HepG2 (cell line): ENCODE data around the gene SLC2A6. TPM values are rescaled to one million over a fixed set of nuclear protein-coding genes. Genes with fewer than 3 reads are reported as not detected.

Experiments
- EP300 ChIP-seq, 3 experiments: sonication (generic) in 1 of 3; formaldehyde crosslinking in 1 of 3; IDR thresholded peaks; 2 replicates each; pipeline versions ENCODE4 v1.5.1 to v1.6.1; 2011 to 2020; ENCODE audit warnings: low read depth in 2 of 3, low read length in 2 of 3, borderline replicate concordance in 1 of 3, improper control_type of control experiment in 1 of 3, mild to moderate bottlenecking in 1 of 3, missing genetic modification reagents in 1 of 3, moderate library complexity in 1 of 3
- FOXJ3 ChIP-seq: sonication (generic); formaldehyde crosslinking; IDR thresholded peaks from 2 replicates; pipeline ENCODE4 v1.4.0; 2020; ENCODE audit warnings: missing genetic modification reagents, mild to moderate bottlenecking, borderline replicate concordance
- IRF9 ChIP-seq: sonication (generic); formaldehyde crosslinking; IDR thresholded peaks from 2 replicates; pipeline ENCODE4 v1.8.0; 2022; ENCODE audit warnings: missing genetic modification reagents, mild to moderate bottlenecking, borderline replicate concordance
- KMT2B ChIP-seq: IDR thresholded peaks from 2 replicates; pipeline ENCODE4 v1.6.1; 2016; ENCODE audit warnings: missing genetic modification reagents, missing compliant biosample characterization
- MLLT10 ChIP-seq: sonication (generic); formaldehyde crosslinking; IDR thresholded peaks from 2 replicates; pipeline ENCODE4 v1.4.0; 2020; ENCODE audit warnings: missing genetic modification reagents
- NR1H2 ChIP-seq: sonication (generic); formaldehyde crosslinking; IDR thresholded peaks from 2 replicates; pipeline ENCODE4 v1.8.1; 2022; ENCODE audit warnings: low read depth, missing genetic modification reagents, borderline replicate concordance
- PAXIP1 ChIP-seq: sonication (generic); formaldehyde crosslinking; conservative IDR thresholded peaks from 2 replicates; pipeline ENCODE4 v1.4.0; 2020; ENCODE audit warnings: mild to moderate bottlenecking, missing genetic modification reagents, moderate library complexity
- PITX1 ChIP-seq: sonication (generic); formaldehyde crosslinking; IDR thresholded peaks from 2 replicates; pipeline ENCODE4 v1.5.1; 2020; ENCODE audit warnings: mild to moderate bottlenecking, missing genetic modification reagents
- POGZ ChIP-seq: sonication (generic); formaldehyde crosslinking; IDR thresholded peaks from 2 replicates; pipeline ENCODE4 v1.4.0; 2020; ENCODE audit warnings: mild to moderate bottlenecking, missing genetic modification reagents
- RARA ChIP-seq: IDR thresholded peaks from 2 replicates; pipeline ENCODE4 v1.6.1; 2016; ENCODE audit warnings: missing genetic modification reagents, missing compliant biosample characterization
- REXO4 ChIP-seq: sonication (generic); formaldehyde crosslinking; IDR thresholded peaks from 2 replicates; pipeline ENCODE4 v1.8.0; 2022; ENCODE audit warnings: missing genetic modification reagents, mild to moderate bottlenecking, borderline replicate concordance
- SIX4 ChIP-seq: sonication (generic); formaldehyde crosslinking; IDR thresholded peaks from 2 replicates; pipeline ENCODE4 v1.4.0; 2020; ENCODE audit warnings: missing genetic modification reagents
- SMARCE1 ChIP-seq: fragments of 450-650 bp; IDR thresholded peaks from 2 replicates; pipeline ENCODE4 v1.6.1; 2017; ENCODE audit warnings: borderline replicate concordance
- SOX13 ChIP-seq, 3 experiments: fragments of 450-650 bp in 1 of 3; sonication (generic) in 1 of 3; formaldehyde crosslinking in 1 of 3; IDR thresholded peaks in 2 of 3; conservative IDR thresholded peaks in 1 of 3; 2 replicates each; pipeline versions ENCODE4 v1.5.0 to v1.6.1; 2016 to 2020; ENCODE audit warnings: antibody characterized with exemption in 1 of 3, mild to moderate bottlenecking in 1 of 3, missing compliant biosample characterization in 1 of 3, missing genetic modification reagents in 1 of 3, moderate library complexity in 1 of 3
- TARDBP ChIP-seq: sonication (generic); formaldehyde crosslinking; IDR thresholded peaks from 2 replicates; pipeline ENCODE4 v1.8.0; 2022; ENCODE audit warnings: mild to moderate bottlenecking, missing genetic modification reagents
- THAP8 ChIP-seq: sonication (generic); formaldehyde crosslinking; IDR thresholded peaks from 2 replicates; pipeline ENCODE4 v1.5.1; 2020; ENCODE audit warnings: missing genetic modification reagents, mild to moderate bottlenecking, borderline replicate concordance
- YEATS4 ChIP-seq: sonication (generic); formaldehyde crosslinking; IDR thresholded peaks from 2 replicates; pipeline ENCODE4 v1.4.0; 2020; ENCODE audit warnings: missing genetic modification reagents, borderline replicate concordance
- ZKSCAN5 ChIP-seq: sonication (generic); formaldehyde crosslinking; IDR thresholded peaks from 2 replicates; pipeline ENCODE4 v1.5.1; 2020; ENCODE audit warnings: mild to moderate bottlenecking, missing genetic modification reagents
- ZMYM3 ChIP-seq: sonication (generic); formaldehyde crosslinking; IDR thresholded peaks from 2 replicates; pipeline ENCODE4 v1.5.1; 2020; ENCODE audit warnings: mild to moderate bottlenecking, missing genetic modification reagents
- ZNF556 ChIP-seq: sonication (generic); formaldehyde crosslinking; IDR thresholded peaks from 2 replicates; pipeline ENCODE4 v1.4.0; 2020; ENCODE audit warnings: mild to moderate bottlenecking, missing genetic modification reagents, borderline replicate concordance
- ZNF678 ChIP-seq: sonication (generic); formaldehyde crosslinking; IDR thresholded peaks from 2 replicates; pipeline ENCODE4 v1.4.0; 2020; ENCODE audit warnings: mild to moderate bottlenecking, missing genetic modification reagents
- ZNF816 ChIP-seq: sonication (generic); formaldehyde crosslinking; IDR thresholded peaks from 2 replicates; pipeline ENCODE4 v1.8.0; 2022; ENCODE audit warnings: missing genetic modification reagents, mild to moderate bottlenecking, borderline replicate concordance
- ZNF839 ChIP-seq: sonication (generic); formaldehyde crosslinking; IDR thresholded peaks from 2 replicates; pipeline ENCODE4 v1.4.0; 2020; ENCODE audit warnings: missing genetic modification reagents, mild to moderate bottlenecking, borderline replicate concordance
- polyA plus RNA-seq, 8 experiments: library from polyadenylated mRNA; depleted of rRNA in 3 of 8; stranded (reverse) in 7 of 8; unstranded in 1 of 8; fragments of >200 nt; fragmentation: Illumina TruSeq in 4 of 8; extraction: Trizol in 4 of 8; gene quantifications; 2 replicates each; pipeline versions ENCODE4 v1.2.1 to v1.2.3, GENCODE V29; 2011 to 2016; ENCODE audit warnings: low read depth in 4 of 8, missing spikeins in 1 of 8, mixed read lengths in 1 of 8; ENCODE audit not compliant: insufficient read depth in 1 of 8
- total RNA-seq, 5 experiments: library from RNA; depleted of rRNA; stranded (reverse); fragments of >200 nt; fragmentation: Illumina TruSeq; extraction: Trizol; gene quantifications; 2 replicates each; pipeline ENCODE4 v1.2.3, GENCODE V29; 2016; ENCODE audit warnings: low read depth in 1 of 5

Gene SLC2A6
- total and polyA plus RNA-seq, 2 of the 13 experiments (the other 11 are each of a cell fraction or from before 2014, with no cell fraction given), result 4.1 to 15.0 TPM

GRCh38 chr9:133460405-133461175, 18.3 kb downstream of the SLC2A6 start (continued):
- no peak for TF ChIP-seq REXO4 (CRISPR knock-in tag)
- no peak for TF ChIP-seq FOXJ3 (CRISPR knock-in tag)
- TF ChIP-seq THAP8 (CRISPR knock-in tag), result no peak
- peak; percentile 91 for TF ChIP-seq PAXIP1 (CRISPR knock-in tag)
- TF ChIP-seq NR1H2, result 0 out of 2 replicates have a peak, but pooled peaks have one; percentile 56
- peak; percentile 42; the same call in 1 of the 2 replicates for TF ChIP-seq POGZ (CRISPR knock-in tag)
- no peak for TF ChIP-seq ZNF678 (CRISPR knock-in tag)
- peak; percentile 79 for TF ChIP-seq RARA (CRISPR knock-in tag)
- no peak for TF ChIP-seq MLLT10
- no peak for TF ChIP-seq ZKSCAN5 (CRISPR knock-in tag)
- TF ChIP-seq ZNF816, result no peak
- peak; percentile 19; the same call in 1 of the 2 replicates for TF ChIP-seq ZNF556
- no peak for TF ChIP-seq SOX13 (IDR thresholded peaks at IDR 0.05)
- peak in 1 of 2 experiments; percentile 59; a peak in 2 of 4 replicates for TF ChIP-seq SOX13 (CRISPR knock-in tag; conservative IDR thresholded peaks at IDR 0.05 in 1 of 2, IDR thresholded peaks at IDR 0.05 in 1 of 2)
- 0 out of 2 replicates have a peak, but pooled peaks have one; percentile 36 for TF ChIP-seq PITX1
- TF ChIP-seq SIX4 (CRISPR knock-in tag), result peak; percentile 36; the same call in 1 of the 2 replicates
- no peak for TF ChIP-seq KMT2B (CRISPR knock-in tag)
- TF ChIP-seq TARDBP (CRISPR knock-in tag), result peak; percentile 56; the same call in 1 of the 2 replicates
- TF ChIP-seq SMARCE1, result no peak
- peak; percentile 9; the same call in 1 of the 2 replicates for TF ChIP-seq ZMYM3 (CRISPR knock-in tag)
- TF ChIP-seq EP300 (IDR thresholded peaks at IDR 0.05; ENCODE audit: low read depth in 2 of 2, low read length in 2 of 2), result peak in 1 of 2 experiments; percentile 68; a peak in 2 of 4 replicates
- TF ChIP-seq EP300 (CRISPR knock-in tag; IDR thresholded peaks at IDR 0.05; ENCODE audit: borderline replicate concordance), result peak; percentile 60; the same call in 1 of the 2 replicates
- TF ChIP-seq ZNF839, result peak; percentile 59; the same call in 1 of the 2 replicates
- TF ChIP-seq YEATS4, result peak; percentile 64; the same call in 1 of the 2 replicates
- 0 out of 2 replicates have a peak, but pooled peaks have one; percentile 11 for TF ChIP-seq IRF9 (CRISPR knock-in tag)
